Keratinocyte (primary cell): ENCODE measurements around the gene CD180. TPM values are rescaled to one million over a fixed set of nuclear protein-coding genes. Genes with fewer than 3 reads are reported as not detected.

ENCODE experiments used
- DNase-seq: peaks from one replicate; pipeline ENCODE4 v3.0.0-alpha.2; 2011; ENCODE audit warnings: low read depth, missing footprints, low spot score
- FAIRE-seq: peaks from 2 replicates; lab custom pipeline; 2011; peaks lifted over from hg19 to GRCh38; lab: Jason Lieb, UNC
- H2AFZ ChIP-seq: 2 replicates; pipeline ENCODE4 v1.6.0; 2012; ENCODE audit warnings: low read length, control low read depth, inconsistent platforms; ENCODE audit not compliant: control insufficient read depth
- H3K27ac ChIP-seq: 2 replicates; pipeline ENCODE4 v1.5.1; 2011; ENCODE audit warnings: low read length; ENCODE audit not compliant: control insufficient read depth, insufficient read depth
- H3K27me3 ChIP-seq: 3 replicates; pipeline ENCODE4 v1.6.0; 2011; ENCODE audit warnings: low read length; ENCODE audit not compliant: control insufficient read depth, insufficient read depth; ENCODE audit errors: extremely low read depth
- H3K36me3 ChIP-seq, 2 experiments: 2 replicates in 1 of 2; 3 replicates in 1 of 2; pipeline ENCODE4 v1.5.1; 2011; ENCODE audit warnings: low read length in 2 of 2, mild to moderate bottlenecking in 1 of 2; ENCODE audit not compliant: control insufficient read depth in 2 of 2, insufficient read depth in 2 of 2; ENCODE audit errors: extremely low read depth in 1 of 2
- H3K4me1 ChIP-seq: 3 replicates; pipeline ENCODE4 v1.5.1; 2011; ENCODE audit warnings: low read length; ENCODE audit not compliant: control insufficient read depth, insufficient read depth; ENCODE audit errors: extremely low read depth
- H3K4me2 ChIP-seq: 3 replicates; pipeline ENCODE4 v1.6.0; 2011; ENCODE audit warnings: low read depth, low read length; ENCODE audit not compliant: control insufficient read depth, insufficient read depth; ENCODE audit errors: extremely low read depth
- H3K4me3 ChIP-seq, 3 experiments: fragments of 200-600 bp in 1 of 3; sonication (generic) in 1 of 3; 2 replicates in 2 of 3; 3 replicates in 1 of 3; pipeline ENCODE4 v1.5.1; 2011 to 2016; ENCODE audit warnings: low read length in 3 of 3, mild to moderate bottlenecking in 3 of 3, control low read depth in 2 of 3, inconsistent platforms in 1 of 3, low read depth in 1 of 3, mixed read lengths in 1 of 3, mixed run types in 1 of 3, moderate library complexity in 1 of 3; ENCODE audit not compliant: control insufficient read depth in 2 of 3, insufficient read depth in 2 of 3; ENCODE audit errors: extremely low read depth in 1 of 3
- H3K79me2 ChIP-seq: 2 replicates; pipeline ENCODE4 v1.6.0; 2012; ENCODE audit warnings: low read length; ENCODE audit not compliant: control insufficient read depth, insufficient read depth
- H3K9ac ChIP-seq: 3 replicates; pipeline ENCODE4 v1.6.0; 2011; ENCODE audit warnings: low read length; ENCODE audit not compliant: control insufficient read depth, insufficient read depth; ENCODE audit errors: extremely low read depth
- H3K9me1 ChIP-seq: 3 replicates; pipeline ENCODE4 v1.6.0; 2011; ENCODE audit warnings: low read length; ENCODE audit not compliant: control insufficient read depth, insufficient read depth; ENCODE audit errors: extremely low read depth
- H3K9me3 ChIP-seq: 2 replicates; pipeline ENCODE4 v1.5.1; 2012; ENCODE audit warnings: low read depth, low read length; ENCODE audit not compliant: control insufficient read depth
- H4K20me1 ChIP-seq: 3 replicates; pipeline ENCODE4 v1.6.0; 2011; ENCODE audit warnings: low read length; ENCODE audit not compliant: control insufficient read depth, insufficient read depth; ENCODE audit errors: extremely low read depth
- EZH2 ChIP-seq: IDR thresholded peaks from one replicate; pipeline ENCODE4 v1.6.1; 2012; ENCODE audit warnings: inconsistent platforms, mild to moderate bottlenecking, low read length, moderate library complexity
- dilution Hi-C: fragments of 300-500 bp; cut with MboI; formaldehyde crosslinking; loops from one replicate; pipeline ENCODE4 v1.7.0; 2020; ENCODE audit warnings: low sequenced_read_pairs; ENCODE audit not compliant: extremely low pct_ligation_motif_present
- polyA minus RNA-seq, 3 experiments: library from RNA; depleted of rRNA, polyadenylated mRNA; stranded (reverse); fragments of >200 nt; gene quantifications; 1 replicate in 1 of 3; 2 replicates in 1 of 3; 3 replicates in 1 of 3; pipeline ENCODE4 v1.2.3, GENCODE V29; 2011
- polyA plus RNA-seq, 5 experiments: library from polyadenylated mRNA; depleted of rRNA in 3 of 5; stranded (reverse) in 3 of 5; stranded (forward) in 1 of 5; unstranded in 1 of 5; fragments of >200 nt; gene quantifications; 1 replicate in 1 of 5; 2 replicates in 3 of 5; 3 replicates in 1 of 5; pipeline versions ENCODE4 v1.2.1 to v1.2.3, GENCODE V29; 2011 to 2012; ENCODE audit warnings: missing spikeins in 2 of 5, low read depth in 1 of 5, low replicate concordance in 1 of 5
- TF ChIP-seq, protein P1 (sequence below), 3 experiments: IDR thresholded peaks in 1 of 3; conservative IDR thresholded peaks in 1 of 3; optimal IDR thresholded peaks in 1 of 3; 2 replicates in 2 of 3; 3 replicates in 1 of 3; pipeline versions ENCODE3 to v1.5.1; 2011; ENCODE audit warnings: low read length in 3 of 3, mild to moderate bottlenecking in 3 of 3, moderate library complexity in 2 of 3, control low read depth in 1 of 3, inconsistent platforms in 1 of 3; ENCODE audit not compliant: insufficient read depth in 2 of 3; ENCODE audit errors: extremely low read depth in 1 of 3

Gene CD180
- polyA plus RNA-seq (not detected in 3 replicates), polyA minus RNA-seq (not detected in 3 replicates)
- not detected for polyA plus RNA-seq (2011; ENCODE audit: low read depth)
- not detected in 2 replicates for polyA plus RNA-seq (2011; cell fraction: cytosol; rRNA removed)
- polyA plus RNA-seq (2011; cell fraction: nucleus; rRNA removed): not detected in 2 replicates
- polyA plus RNA-seq (2012; ENCODE audit: low replicate concordance): 0.03 TPM in 1 of 2 replicates, not detected in the other
- not detected for polyA minus RNA-seq (2011; cell fraction: cytosol; rRNA and poly(A)+ RNA removed)
- polyA minus RNA-seq (2011; cell fraction: nucleus; rRNA and poly(A)+ RNA removed): not detected in 2 replicates

DNA sequence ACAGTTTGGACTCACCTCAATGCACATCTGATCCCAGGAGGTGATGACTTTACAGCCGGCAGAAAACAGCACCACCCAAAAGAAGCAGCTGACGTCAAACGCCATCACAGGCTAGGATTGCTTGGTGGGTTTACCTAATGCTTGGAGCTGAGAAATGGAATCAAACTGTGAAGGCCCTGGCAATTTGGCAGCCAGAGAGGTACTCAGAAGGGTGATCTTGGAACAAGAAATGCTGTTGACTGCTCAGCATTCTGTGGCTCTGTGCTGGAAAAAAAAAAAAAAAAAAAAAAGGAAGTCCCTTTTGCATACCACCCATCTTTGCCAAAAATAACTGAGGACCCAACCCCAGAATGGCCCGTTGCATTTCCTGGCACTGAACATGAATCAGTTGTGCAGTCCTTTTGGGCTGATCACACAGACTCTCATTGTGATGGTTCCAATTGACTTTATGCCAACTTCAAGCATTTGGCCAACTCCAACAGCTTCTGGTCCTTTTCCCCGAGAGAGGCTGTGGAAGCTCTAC, at the start of gene CD180:
Gene CD180, minus strand, starts transcription at position 263 of the 523 bp plus-strand sequence. Its CDS starts 158 bp downstream, at position 105.
- H3K4me1 ChIP-seq: no peaks in the 10 kb centered on the region
- no peak within 1 kb of the TSS for H3K27ac ChIP-seq

DNA sequence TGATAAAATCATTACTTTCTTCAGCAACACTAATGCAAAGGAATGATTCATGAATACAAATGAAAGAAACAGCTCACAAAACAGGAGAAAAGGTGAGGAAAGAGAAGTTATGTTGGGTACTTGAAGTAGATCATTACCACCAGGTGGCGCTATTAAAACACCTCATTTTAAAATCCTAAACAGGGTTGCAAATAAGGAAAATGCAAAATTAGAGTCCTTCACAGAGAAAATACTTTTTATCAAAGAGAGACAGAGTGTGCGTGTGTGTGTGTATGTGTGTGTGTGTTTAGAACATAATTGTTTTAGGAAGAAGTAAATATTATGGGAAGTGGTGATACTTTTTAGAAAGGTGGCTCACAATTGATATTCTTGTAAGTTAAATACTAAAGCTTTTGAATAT, 49.5 kb upstream of the CD180 start:
- Histone ChIP-seq H3K9ac (no peak overlapping the region), H4K20me1 (no peaks in the 10 kb centered on the region), H3K9me3 (no peaks in the 10 kb centered on the region), H3K9me1 (no peaks in the 10 kb centered on the region), H3K4me1 (peaks cover 43% of the 10 kb centered on the region), H3K27me3 (no peaks in the 10 kb centered on the region), H3K79me2 (no peaks in the 10 kb centered on the region), H3K36me3 (no peaks in the 10 kb centered on the region), H3K4me3 (no peak overlapping the region), H3K27ac (no peak overlapping the region), H3K4me2 (peak overlapping the region; percentile 11), H2AFZ (no peak overlapping the region)
- FAIRE-seq (peak; percentile 84), DNase-seq (peak; percentile 45)
- TF ChIP-seq EZH2: no peak
- TF ChIP-seq, protein P1, sequence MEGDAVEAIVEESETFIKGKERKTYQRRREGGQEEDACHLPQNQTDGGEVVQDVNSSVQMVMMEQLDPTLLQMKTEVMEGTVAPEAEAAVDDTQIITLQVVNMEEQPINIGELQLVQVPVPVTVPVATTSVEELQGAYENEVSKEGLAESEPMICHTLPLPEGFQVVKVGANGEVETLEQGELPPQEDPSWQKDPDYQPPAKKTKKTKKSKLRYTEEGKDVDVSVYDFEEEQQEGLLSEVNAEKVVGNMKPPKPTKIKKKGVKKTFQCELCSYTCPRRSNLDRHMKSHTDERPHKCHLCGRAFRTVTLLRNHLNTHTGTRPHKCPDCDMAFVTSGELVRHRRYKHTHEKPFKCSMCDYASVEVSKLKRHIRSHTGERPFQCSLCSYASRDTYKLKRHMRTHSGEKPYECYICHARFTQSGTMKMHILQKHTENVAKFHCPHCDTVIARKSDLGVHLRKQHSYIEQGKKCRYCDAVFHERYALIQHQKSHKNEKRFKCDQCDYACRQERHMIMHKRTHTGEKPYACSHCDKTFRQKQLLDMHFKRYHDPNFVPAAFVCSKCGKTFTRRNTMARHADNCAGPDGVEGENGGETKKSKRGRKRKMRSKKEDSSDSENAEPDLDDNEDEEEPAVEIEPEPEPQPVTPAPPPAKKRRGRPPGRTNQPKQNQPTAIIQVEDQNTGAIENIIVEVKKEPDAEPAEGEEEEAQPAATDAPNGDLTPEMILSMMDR (optimal IDR thresholded peaks at IDR 0.05 in 1 of 3, IDR thresholded peaks at IDR 0.05 in 1 of 3, conservative IDR thresholded peaks at IDR 0.05 in 1 of 3; ENCODE audit: extremely low read depth in 1 of 3, insufficient read depth in 2 of 3, low read length in 3 of 3): peak in 2 of 3 experiments; percentile 46 to 54
- dilution Hi-C loops: no loop called here

More for the DNA sequence above, at the start of gene CD180:
- Histone ChIP-seq H4K20me1 (no peaks in the 10 kb centered on the region), H3K79me2 (no peaks in the 10 kb centered on the region), H2AFZ (no peak within 1 kb of the TSS), H3K36me3 (no peaks in the 10 kb centered on the region), H3K4me3 (no peak within 1 kb of the TSS), H3K27me3 (no peaks in the 10 kb centered on the region), H3K9me3 (no peaks in the 10 kb centered on the region), H3K4me2 (no peak within 1 kb of the TSS), H3K9ac (no peak within 1 kb of the TSS), H3K9me1 (no peaks in the 10 kb centered on the region)
- dilution Hi-C loops: no loop called here
- no peak for DNase-seq
- no peak for FAIRE-seq
- TF ChIP-seq, protein P1 (optimal IDR thresholded peaks at IDR 0.05 in 1 of 3, IDR thresholded peaks at IDR 0.05 in 1 of 3, conservative IDR thresholded peaks at IDR 0.05 in 1 of 3; ENCODE audit: extremely low read depth in 1 of 3, insufficient read depth in 2 of 3, low read length in 3 of 3): no peak
- no peak for TF ChIP-seq EZH2
